ENCODE results near the gene KCNT2.

The KCNT2 gene

GRCh38 chr1:196623079-196623478 is 14.8 kb upstream of the KCNT2 start:
- CTCF ChIA-PET: no interaction called here
- TF ChIP-seq, protein P1, sequence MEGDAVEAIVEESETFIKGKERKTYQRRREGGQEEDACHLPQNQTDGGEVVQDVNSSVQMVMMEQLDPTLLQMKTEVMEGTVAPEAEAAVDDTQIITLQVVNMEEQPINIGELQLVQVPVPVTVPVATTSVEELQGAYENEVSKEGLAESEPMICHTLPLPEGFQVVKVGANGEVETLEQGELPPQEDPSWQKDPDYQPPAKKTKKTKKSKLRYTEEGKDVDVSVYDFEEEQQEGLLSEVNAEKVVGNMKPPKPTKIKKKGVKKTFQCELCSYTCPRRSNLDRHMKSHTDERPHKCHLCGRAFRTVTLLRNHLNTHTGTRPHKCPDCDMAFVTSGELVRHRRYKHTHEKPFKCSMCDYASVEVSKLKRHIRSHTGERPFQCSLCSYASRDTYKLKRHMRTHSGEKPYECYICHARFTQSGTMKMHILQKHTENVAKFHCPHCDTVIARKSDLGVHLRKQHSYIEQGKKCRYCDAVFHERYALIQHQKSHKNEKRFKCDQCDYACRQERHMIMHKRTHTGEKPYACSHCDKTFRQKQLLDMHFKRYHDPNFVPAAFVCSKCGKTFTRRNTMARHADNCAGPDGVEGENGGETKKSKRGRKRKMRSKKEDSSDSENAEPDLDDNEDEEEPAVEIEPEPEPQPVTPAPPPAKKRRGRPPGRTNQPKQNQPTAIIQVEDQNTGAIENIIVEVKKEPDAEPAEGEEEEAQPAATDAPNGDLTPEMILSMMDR (IDR thresholded peaks at IDR 0.05; ENCODE audit: insufficient read depth, low read length, missing control alignments): no peak
- no peak overlapping the region for H3K4me3 ChIP-seq (ENCODE audit: low read depth, low read length)
- POLR2A ChIA-PET: no interaction called here
- no peak for DNase-seq (ENCODE audit: low read depth, low spot score)

DNA sequence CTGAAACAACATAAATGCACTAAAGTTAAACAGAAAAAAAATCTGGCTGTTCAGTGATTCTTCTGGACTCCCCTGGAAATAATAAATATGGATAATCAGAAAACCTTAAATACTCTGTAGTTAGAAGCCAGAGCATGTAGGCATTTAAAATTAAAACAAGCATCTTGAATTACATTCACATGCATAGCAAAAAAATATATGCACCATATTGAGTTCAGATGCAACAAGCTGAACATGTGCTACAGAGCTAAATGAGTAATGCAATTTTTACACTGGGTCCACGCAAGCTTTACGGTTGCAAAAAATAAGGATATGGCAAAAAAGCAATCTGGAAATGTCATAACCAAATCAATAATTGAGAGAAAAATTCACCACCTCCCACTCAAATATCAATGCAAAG is 11.5 kb upstream of the KCNT2 start:
- POLR2A ChIA-PET: no interaction called here
- TF ChIP-seq, protein P1 (IDR thresholded peaks at IDR 0.05; ENCODE audit: insufficient read depth, low read length, missing control alignments): no peak
- no peak for DNase-seq (ENCODE audit: low read depth, low spot score)
- CTCF ChIA-PET: no interaction called here
- H3K4me3 ChIP-seq (ENCODE audit: low read depth, low read length): no peak overlapping the region

DNA sequence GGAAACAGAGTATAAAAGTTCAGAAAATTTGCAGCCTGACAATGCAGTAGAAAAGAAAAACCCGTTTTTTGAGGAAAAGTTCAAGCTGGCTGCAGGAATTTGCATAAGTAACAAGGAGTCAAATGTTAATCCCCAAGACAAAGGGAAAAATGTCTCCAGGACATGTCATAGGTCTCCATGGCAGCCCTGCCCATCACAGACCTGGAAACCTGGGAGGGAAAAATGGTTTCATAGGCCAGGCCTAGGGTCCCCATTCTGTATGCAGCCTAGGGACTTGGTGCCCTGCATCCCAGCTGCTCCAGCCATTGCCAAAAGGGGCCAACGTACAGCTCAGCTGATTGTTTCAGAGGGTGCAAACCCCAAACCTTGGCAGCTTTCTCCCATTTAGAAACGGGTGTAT is 3.6 kb upstream of the KCNT2 start:
- TF ChIP-seq, protein P1 (IDR thresholded peaks at IDR 0.05; ENCODE audit: insufficient read depth, low read length, missing control alignments): no peak
- H3K4me3 ChIP-seq (ENCODE audit: low read depth, low read length): no peak overlapping the region
- ChIA-PET CTCF (no interaction called here), POLR2A (no interaction called here)
- no peak for DNase-seq (ENCODE audit: low read depth, low spot score)

- ChIA-PET POLR2A (no interaction called here), CTCF (no interaction called here)
- TF ChIP-seq, protein P1 (IDR thresholded peaks at IDR 0.05; ENCODE audit: insufficient read depth, low read length, missing control alignments): no peak
- no peak overlapping the region for H3K4me3 ChIP-seq (ENCODE audit: low read depth, low read length)
- no peak for DNase-seq (ENCODE audit: low read depth, low spot score)
These were observed 1.1 kb upstream of the KCNT2 start for GRCh38 chr1:196609370-196609737.

DNA sequence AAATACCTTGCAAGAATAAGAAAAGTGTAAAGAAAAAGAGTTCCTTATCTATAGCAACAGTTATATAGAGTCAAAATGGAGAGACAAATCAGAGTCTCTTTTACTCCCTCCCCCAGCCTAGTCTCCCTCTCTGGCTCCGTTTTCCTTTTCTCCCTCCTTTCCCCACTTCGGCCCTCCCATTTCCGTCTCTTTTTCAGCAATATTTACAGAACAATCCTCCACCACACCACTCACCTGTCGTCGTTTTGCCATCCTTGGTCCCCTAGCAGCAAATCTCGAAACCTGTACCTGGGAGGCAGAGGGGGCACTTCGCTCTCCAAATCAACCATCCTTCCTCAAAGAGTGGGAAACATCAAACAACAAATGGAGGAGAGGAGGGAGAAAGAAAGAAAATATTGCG is 259 bp downstream of the KCNT2 start:
- DNase-seq (ENCODE audit: low read depth, low spot score): no peak
- ChIA-PET CTCF (no interaction called here), POLR2A (no interaction called here)
- TF ChIP-seq, protein P1 (IDR thresholded peaks at IDR 0.05; ENCODE audit: insufficient read depth, low read length, missing control alignments): no peak
- H3K4me3 ChIP-seq (ENCODE audit: low read depth, low read length): peak overlapping the region; percentile 61

DNA sequence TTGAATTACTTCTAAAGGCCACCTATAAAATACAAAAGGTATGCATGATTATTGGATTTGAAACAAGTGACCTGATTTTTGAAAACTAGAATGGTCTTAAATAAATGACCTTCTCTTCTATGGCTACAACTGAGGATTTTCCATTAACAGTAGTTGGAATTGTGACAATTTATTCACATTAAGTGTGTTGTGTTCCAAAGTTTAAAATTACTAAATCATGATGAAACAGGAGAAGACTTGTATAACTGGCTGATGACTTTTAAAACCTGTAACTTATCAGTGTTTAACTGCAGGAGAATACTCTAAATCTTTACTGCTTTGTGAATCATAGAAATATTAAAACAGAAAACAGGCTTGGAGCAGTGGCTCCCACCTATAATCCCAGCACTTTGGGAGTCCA is 4.6 kb downstream of the KCNT2 start:
- no peak for DNase-seq (ENCODE audit: low read depth, low spot score)
- no peak overlapping the region for H3K4me3 ChIP-seq (ENCODE audit: low read depth, low read length)
- ChIA-PET POLR2A (no interaction called here), CTCF (no interaction called here)
- TF ChIP-seq, protein P1 (IDR thresholded peaks at IDR 0.05; ENCODE audit: insufficient read depth, low read length, missing control alignments): no peak
